ENCODE data around the gene TINAGL1.

Gene TINAGL1, protein sequence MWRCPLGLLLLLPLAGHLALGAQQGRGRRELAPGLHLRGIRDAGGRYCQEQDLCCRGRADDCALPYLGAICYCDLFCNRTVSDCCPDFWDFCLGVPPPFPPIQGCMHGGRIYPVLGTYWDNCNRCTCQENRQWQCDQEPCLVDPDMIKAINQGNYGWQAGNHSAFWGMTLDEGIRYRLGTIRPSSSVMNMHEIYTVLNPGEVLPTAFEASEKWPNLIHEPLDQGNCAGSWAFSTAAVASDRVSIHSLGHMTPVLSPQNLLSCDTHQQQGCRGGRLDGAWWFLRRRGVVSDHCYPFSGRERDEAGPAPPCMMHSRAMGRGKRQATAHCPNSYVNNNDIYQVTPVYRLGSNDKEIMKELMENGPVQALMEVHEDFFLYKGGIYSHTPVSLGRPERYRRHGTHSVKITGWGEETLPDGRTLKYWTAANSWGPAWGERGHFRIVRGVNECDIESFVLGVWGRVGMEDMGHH

DNA sequence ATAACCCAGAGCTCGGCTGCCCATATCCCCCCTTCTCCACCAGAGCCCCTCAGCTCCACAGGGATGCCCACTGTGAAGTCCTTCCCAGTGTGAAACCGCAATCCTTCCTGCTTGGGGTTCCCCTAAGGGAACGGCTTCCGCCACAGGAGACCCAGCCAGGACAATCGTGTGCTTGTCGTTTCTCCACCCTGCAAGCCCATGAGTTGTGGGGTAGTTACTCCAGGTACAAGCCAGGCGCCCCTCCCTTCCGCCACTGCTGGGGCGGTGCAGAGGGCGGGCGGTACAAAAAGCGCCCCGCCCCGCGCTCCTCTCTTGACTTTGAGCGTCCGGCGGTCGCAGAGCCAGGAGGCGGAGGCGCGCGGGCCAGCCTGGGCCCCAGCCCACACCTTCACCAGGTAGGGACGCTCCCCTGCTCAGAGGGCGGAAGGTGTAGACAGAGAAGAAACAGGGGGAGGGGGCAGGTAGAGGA lies at the start of gene TINAGL1:
TINAGL1 (plus strand) TSS at position 315 of the 469 bp plus-strand sequence. CDS start 634 bp downstream, outside the sequence.
- no peak for DNase-seq (ENCODE audit: low read depth)

GRCh38 chr1:31529999-31530684 lies 46.2 kb upstream of the TINAGL1 start:
- no peak for DNase-seq (ENCODE audit: low read depth)

DNA sequence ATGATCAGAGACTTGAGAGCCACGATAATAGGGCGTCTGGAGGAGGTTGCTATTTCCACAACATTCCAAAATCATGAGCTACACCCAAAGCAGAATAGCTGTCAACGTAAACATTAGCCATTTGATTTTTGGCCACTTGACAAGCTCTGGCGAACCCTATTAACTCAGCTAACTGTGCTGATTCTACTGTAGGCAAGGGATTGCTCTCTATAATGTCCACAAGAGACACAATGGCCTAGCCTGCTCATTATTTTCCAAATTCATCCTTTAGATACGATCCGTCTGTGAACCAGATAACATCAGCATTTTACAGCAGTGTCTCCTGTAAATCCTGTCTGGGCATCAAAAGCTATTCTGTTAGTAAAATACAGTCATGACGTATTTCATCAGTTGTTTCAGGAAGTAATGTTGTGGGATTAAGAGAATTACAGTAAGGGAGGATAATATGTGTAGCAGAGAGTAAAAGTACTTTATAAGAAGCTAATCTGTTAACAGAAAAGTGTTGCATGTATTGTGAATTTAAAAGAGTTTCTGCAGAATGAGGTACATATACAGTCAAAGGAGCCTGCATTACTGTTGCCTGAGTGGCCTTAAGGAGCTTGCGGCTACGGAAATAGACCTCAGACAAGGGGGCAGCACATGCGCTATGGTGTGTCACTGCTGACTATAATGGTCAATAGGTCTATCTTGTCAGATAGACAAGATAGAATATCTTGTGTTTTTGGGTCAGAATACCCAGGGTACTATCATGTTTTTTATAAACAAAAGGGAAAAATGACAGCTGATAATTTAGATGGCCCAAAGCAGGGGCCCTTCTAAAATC lies 44.9 kb upstream of the TINAGL1 start:
- DNase-seq (ENCODE audit: low read depth): no peak

GRCh38 chr1:31532173-31532572 lies 44.1 kb upstream of the TINAGL1 start:
- no peak for DNase-seq (ENCODE audit: low read depth)

DNA sequence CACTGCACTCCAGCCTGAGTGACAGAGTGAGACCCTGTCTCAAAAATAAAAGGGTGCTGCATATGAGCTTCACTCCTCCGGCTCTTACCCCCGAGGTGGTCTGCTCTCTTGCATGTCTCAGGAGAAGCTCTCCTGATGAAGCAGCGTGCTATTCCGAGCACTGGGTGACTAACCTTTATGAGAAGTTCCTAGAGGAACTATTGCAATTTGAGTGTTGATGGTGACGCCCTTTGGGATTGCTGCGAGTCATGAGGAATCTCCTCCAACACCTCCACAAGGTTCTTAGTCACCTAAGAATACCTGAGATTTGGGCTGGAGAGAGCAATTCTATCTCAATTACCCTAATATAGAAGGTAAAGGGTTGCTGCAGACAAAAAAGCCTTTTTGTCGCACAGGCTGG lies 40.8 kb upstream of the TINAGL1 start:
- DNase-seq (ENCODE audit: low read depth): no peak

DNA sequence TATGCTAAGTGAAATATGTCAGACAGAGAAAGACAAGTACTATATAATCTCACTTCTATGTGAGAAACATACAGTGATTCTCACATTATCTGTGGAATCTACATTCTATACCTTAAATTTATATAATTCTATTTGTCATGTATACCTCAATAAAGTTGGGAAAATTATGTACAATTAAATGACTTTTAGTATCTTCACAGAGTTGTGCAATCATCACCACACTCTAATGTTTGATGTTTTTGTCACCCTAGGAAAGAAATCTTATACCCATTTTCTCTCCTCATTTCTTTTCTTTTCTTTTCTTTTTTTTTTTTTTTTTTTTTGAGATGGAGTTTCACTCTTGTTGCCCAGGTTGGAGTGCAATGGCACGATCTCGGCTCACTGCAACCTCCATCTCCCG lies 37.0 kb upstream of the TINAGL1 start:
- DNase-seq (ENCODE audit: low read depth): no peak

DNA sequence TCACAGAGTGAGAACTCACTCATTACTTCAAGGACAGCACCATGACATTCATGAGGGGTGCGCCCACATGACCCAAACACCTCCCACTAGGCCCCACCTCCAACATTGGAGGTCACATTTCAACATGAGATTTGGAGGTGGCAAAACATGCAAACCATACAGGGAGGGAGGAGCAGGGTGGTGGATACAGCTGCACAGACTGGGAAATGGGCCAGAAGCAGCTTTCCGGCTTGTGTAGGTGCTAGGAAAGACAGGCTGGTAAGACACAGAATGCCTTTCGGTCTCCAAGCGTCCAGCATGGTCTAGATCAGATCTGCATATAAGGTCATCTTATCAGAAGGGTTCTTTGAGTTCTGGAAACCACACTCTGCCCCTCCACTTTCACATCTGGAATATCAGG lies 35.1 kb upstream of the TINAGL1 start:
- DNase-seq (ENCODE audit: low read depth): no peak

DNA sequence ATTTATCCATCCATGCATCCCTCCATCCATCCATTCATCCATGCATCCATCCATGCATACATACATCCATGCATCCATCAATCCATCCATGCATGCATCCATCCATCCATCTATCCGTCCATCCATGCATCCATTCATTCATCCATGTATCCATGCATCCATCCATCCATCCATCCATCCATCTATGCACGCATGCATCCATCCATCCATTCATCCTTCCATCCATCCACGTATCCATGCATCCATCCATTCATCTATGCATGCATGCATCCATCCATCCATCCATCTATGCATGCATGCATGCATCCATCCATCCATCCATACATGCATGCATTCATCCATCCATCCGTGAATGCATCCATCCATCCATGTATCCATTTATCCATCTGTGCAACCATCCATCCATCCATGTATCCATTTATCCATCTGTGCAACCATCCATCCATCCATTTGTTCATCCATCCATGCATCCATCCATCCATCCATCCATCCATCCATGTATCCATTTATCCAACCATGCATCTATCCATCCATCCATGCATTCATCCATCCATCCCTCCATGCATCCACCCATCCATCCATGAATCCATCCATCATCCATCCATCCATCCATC lies 30.3 kb upstream of the TINAGL1 start:
- DNase-seq (ENCODE audit: low read depth): no peak

DNA sequence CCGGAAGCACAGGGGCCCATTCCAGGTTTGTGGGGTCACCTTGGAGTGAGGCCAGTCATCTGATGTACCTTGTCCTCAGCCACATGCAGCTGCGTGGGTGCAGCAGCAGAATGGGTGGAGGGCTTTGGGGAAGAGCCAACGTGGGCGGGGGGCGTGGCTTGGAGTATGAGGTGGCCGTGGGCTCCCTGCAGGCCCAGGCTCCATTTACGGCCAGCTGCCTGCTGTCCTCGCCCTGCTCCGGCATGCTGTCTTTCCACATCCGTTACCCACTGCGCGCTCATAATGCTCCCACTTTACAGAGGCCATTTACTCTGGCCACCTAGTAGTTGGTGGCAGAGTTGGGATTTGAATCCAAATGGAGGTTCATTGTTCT lies 27.8 kb upstream of the TINAGL1 start:
- DNase-seq (ENCODE audit: low read depth): no peak

DNA sequence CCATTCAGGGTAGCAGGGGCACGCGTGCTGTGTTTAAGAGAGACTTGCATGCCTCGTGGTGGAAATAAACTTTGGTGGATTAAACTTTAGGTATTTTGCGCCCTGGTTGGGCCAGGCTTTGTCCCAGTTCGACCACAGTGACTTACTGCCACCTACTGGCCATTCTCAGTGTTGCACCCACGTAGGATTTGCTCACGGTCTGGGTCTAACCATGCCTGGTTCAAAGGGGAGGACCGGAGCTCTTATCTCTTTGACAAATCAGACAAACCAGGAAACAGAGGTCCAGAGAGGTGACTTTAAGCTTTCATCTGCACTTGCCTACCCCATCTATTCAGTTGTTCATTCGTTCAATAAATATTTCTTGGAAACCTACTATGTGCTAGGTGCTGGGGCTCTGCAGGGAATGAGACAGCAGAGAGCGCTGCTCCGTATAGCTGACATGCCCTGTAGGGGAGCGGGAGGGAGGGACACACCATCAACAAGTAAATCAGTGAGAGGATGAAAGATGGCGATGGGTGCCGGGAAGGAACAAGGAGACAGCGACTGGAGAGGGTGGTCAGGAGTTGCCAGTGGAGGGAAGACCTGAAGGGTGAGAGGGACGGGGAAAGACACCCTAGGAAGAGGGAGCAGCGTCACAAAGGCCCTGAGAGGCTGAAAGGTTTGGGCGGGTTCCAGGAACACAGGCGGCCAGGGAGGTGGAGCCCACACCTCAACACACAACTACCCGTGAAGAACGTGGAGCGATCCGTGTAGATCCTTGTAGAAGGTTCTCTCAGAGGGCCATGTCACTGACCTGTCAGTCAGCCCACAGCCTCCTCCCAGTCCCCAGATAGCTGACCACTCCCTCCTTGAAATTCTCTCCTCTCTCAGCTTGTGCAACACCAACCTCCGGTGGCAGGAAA lies 27.2 kb upstream of the TINAGL1 start:
- peak; percentile 55 for DNase-seq (ENCODE audit: low read depth)

DNA sequence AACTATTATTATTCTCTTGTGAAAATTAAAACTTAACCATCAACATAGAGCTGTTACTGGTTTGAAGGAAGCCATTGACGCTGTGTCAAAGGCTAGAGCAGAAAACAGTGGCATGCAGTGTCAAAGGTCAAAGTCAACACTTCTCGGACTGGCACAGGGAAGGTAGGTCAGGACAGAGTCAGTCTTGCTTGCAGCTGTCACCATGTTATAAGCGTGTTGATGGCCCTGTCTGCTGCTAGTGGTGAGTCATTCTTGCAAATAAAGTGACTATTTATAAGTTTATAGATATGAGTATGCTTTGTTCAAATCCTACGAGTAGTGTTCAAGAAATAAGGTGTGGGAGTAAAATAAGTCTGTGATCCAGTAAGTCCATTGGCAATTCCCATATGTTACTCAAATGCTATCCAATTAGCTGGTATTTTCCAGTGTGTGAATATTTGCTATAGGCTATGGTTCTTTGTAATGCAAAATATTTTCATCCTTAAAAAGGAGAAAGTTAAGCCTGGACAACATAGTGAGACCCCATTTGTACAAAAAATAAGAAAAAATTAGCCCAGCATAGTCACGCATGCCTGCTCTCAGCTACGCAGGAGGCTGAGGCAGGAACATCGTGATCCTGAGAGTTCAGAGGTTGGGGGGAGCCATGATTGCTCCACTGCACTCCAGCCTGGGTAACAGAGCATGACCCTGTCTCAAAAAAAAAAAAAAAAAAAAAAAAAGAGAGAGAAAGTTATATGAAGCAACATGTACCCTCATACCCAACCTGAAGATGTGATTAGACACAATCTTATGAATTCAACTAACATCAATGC lies 26.3 kb upstream of the TINAGL1 start:
- DNase-seq (ENCODE audit: low read depth): no peak

GRCh38 chr1:31551208-31551607 lies 25.1 kb upstream of the TINAGL1 start:
- no peak for DNase-seq (ENCODE audit: low read depth)

- no peak for DNase-seq (ENCODE audit: low read depth)
Measured at GRCh38 chr1:31552489-31552888, 23.8 kb upstream of the TINAGL1 start.

DNA sequence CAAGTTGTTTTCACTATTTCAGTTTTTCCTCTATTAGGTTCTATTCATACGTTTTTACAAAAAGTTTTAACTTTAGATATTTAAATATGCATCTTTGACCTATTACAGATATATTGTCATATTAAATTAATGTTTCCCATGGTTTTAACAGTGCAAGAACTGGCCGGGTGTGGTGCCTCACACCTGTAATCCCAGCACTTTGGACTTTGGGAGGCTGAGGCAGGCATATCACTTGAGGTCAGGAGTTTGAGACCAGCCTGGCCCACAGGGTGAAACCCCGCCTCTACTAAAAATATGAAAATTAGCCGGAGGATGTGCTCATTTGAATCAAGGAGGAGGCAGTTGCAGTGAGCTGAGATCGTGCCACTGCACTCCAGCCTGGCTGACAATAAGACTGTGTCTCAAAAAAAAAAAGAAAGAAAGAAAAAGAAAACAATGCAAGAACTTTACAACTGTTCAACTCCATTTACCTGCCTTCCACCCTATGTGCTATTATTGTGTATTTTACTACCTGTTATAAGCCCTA lies 19.8 kb upstream of the TINAGL1 start:
- DNase-seq (ENCODE audit: low read depth): no peak

DNA sequence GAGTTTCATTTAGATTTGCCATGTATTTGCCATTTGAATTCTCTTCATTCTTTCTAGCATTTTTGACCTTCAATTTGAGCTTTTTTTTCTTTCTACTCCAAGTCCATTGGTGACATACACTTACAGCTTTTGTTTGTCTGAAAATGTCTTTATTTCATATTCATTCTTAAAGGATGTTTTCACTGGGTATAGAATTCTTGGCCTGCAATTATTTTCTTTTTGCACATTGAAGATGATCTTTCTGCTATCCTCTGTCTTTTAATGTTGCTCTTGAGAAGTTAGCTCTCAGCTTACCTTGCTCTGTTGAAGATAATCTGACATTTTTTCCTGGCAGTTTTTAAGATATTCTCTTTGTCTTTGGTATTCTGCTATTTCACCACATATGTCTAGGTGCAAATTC lies 16.6 kb upstream of the TINAGL1 start:
- no peak for DNase-seq (ENCODE audit: low read depth)

DNA sequence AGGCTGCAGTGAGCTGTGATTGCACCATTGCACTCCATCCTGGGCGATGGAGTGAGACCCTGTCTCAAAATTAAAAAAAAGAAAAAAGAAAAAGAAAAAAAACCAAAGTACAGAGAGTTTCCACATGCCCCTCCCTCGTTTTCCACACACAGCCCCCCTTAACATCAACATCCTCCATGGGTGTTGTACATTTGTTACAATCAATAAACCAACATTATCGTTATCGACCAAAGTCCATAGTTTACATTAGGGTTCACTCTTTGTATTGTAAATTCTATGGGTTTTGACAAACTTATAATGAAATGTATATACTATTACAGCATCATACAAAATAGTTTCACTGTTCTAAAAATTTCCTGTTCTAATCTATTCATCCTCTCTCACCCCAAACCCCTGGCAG lies 15.9 kb upstream of the TINAGL1 start:
- no peak for DNase-seq (ENCODE audit: low read depth)

DNA sequence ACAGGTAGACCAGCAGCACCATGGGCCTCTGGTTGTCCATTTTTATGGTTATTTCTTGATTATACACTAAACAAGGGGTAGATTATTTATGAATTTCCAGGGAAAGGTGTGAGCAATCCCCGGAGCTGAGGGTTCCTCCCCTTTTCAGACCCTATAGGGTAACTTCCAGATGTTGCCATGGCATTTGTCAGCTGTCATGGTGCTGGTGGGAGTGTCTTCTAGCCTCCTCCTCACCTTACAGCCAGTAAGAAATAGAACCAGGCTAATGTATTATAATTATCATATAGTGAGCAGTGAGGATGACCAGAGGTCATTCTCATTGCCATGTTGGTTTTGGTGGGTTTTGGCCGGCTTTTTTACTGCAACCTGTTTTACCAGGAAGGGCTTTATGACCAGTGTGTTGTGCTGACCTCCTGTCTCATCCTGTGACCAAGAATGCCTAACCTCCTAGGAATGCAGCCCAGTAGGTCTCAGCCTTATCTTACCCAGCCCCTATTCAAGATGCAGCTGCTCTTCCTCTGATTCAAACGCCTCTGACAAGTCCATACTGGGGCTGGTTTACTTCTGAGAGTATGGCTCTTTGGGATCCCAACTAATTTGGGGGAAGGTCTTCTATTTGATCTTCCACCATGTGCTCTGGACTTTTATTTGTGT lies 13.5 kb upstream of the TINAGL1 start:
- no peak for DNase-seq (ENCODE audit: low read depth)

GRCh38 chr1:31564606-31564989 lies 11.7 kb upstream of the TINAGL1 start:
- DNase-seq (ENCODE audit: low read depth): no peak

GRCh38 chr1:31567956-31568570 lies 8.3 kb upstream of the TINAGL1 start:
- no peak for DNase-seq (ENCODE audit: low read depth)
